Thyroid gland (tissue), 4 donors: ENCODE data around the gene BATF.

Experiments
- POLR2A ChIP-seq, 2 donors: fragments of 450-650 bp; IDR thresholded peaks; one replicate each; pipeline ENCODE4 v1.6.1; 2017; ENCODE audit warnings: antibody characterized with exemption in 2 of 2, mild to moderate bottlenecking in 2 of 2, moderate library complexity in 1 of 2
- TF ChIP-seq, protein P1 (sequence below), 6 experiments: fragments of 200-600 bp in 3 of 6; fragments of 450-650 bp in 3 of 6; sonication (generic) in 3 of 6; IDR thresholded peaks; one replicate each; pipeline ENCODE4 v1.5.1; 2016 to 2019; ENCODE audit warnings: antibody characterized with exemption in 6 of 6, mild to moderate bottlenecking in 2 of 6, inconsistent platforms in 1 of 6, moderate library complexity in 1 of 6

DNA sequence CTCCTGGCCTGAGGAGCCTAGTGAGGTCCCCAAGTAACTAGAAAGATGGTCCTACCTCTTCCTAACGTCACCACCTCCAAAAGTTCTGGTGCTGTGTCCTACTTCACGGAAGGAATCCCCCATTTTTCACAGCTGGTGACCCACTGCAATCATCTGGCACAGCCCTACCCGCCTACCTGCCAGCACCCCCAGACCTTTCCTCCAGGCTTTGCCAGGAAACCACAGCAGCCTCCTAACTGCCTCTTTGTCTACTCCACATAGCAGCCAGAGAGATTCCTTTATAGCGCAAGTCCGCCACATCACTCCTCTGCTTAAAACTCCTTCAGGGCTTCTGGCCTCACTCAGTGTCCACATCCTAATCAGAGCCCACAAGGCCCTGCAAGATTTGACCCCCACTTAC, 42.8 kb downstream of the BATF start:
- TF ChIP-seq, protein P1, sequence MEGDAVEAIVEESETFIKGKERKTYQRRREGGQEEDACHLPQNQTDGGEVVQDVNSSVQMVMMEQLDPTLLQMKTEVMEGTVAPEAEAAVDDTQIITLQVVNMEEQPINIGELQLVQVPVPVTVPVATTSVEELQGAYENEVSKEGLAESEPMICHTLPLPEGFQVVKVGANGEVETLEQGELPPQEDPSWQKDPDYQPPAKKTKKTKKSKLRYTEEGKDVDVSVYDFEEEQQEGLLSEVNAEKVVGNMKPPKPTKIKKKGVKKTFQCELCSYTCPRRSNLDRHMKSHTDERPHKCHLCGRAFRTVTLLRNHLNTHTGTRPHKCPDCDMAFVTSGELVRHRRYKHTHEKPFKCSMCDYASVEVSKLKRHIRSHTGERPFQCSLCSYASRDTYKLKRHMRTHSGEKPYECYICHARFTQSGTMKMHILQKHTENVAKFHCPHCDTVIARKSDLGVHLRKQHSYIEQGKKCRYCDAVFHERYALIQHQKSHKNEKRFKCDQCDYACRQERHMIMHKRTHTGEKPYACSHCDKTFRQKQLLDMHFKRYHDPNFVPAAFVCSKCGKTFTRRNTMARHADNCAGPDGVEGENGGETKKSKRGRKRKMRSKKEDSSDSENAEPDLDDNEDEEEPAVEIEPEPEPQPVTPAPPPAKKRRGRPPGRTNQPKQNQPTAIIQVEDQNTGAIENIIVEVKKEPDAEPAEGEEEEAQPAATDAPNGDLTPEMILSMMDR (IDR thresholded peaks at IDR 0.05), result no peak
- TF ChIP-seq POLR2A (IDR thresholded peaks at IDR 0.05), result no peak
